ENCODE data around the gene LPCAT2.

Gene LPCAT2

DNA sequence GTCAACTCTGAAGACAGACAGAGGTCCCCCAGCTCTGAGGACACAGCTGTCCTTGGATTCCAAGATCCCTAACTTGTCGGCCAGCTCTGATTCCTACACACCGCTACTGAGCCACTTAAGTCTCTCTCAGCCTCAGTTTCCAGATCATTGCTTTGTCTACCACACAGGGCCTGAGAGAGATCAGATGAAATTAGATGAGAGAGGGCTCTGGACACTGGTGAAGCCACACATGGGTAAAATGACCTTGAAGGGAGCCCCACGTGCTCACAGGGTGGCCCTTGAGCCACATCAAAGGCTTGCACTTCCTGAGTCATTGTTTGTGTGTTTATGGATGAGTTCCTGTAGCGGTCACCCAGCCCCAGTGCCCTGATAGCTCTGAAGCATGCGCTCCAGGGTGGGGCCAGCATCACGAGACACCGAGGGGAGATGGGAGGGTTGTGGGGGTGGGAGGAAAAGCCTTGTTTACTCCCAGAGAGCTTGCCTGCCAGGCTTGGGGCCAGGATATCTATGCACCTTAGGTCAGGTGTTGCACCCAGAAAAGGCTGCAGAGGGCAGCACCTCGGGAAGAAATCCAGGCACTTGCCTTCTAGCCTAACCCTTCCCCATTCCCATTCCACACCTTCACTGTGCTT lies 114.2 kb downstream of the LPCAT2 start:
- peak; percentile 11 for DNase-seq (ENCODE audit: low read depth)
- no peak overlapping the region for H3K4me3 ChIP-seq (ENCODE audit: low read depth, low read length)
- TF ChIP-seq, protein P1, sequence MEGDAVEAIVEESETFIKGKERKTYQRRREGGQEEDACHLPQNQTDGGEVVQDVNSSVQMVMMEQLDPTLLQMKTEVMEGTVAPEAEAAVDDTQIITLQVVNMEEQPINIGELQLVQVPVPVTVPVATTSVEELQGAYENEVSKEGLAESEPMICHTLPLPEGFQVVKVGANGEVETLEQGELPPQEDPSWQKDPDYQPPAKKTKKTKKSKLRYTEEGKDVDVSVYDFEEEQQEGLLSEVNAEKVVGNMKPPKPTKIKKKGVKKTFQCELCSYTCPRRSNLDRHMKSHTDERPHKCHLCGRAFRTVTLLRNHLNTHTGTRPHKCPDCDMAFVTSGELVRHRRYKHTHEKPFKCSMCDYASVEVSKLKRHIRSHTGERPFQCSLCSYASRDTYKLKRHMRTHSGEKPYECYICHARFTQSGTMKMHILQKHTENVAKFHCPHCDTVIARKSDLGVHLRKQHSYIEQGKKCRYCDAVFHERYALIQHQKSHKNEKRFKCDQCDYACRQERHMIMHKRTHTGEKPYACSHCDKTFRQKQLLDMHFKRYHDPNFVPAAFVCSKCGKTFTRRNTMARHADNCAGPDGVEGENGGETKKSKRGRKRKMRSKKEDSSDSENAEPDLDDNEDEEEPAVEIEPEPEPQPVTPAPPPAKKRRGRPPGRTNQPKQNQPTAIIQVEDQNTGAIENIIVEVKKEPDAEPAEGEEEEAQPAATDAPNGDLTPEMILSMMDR (IDR thresholded peaks at IDR 0.05; ENCODE audit: low read depth, low read length), result peak; percentile 40
- TF ChIP-seq POLR2A (IDR thresholded peaks at IDR 0.05; ENCODE audit: extremely low read depth, insufficient read length), result no peak
- TF ChIP-seq, protein P2, sequence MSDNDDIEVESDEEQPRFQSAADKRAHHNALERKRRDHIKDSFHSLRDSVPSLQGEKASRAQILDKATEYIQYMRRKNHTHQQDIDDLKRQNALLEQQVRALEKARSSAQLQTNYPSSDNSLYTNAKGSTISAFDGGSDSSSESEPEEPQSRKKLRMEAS (IDR thresholded peaks at IDR 0.05; ENCODE audit: low read depth, low read length), result no peak

DNA sequence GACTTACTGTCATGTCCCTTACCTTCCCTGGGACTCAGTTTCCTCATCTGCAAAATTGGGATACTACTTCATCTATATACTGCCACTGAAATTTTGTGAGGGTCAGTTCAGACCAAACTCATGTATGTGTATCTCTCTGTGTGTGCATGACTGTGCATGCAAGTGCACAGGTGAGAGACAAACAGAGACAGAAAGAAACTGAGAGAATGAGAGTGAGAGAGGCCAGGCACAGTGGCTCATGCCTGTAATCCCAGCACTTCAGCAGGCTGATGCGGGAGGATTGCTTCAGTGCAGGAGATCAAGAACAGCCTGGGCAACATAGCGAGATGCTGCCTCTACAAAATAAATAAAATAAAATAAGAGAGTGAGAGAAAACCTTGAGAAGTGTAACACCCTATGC lies 114.8 kb downstream of the LPCAT2 start:
- no peak overlapping the region for H3K4me3 ChIP-seq (ENCODE audit: low read depth, low read length)
- DNase-seq (ENCODE audit: low read depth), result no peak
- TF ChIP-seq, protein P1 (IDR thresholded peaks at IDR 0.05; ENCODE audit: low read depth, low read length), result no peak
- no peak for TF ChIP-seq MYC (IDR thresholded peaks at IDR 0.05; ENCODE audit: low read depth, low read length)
- no peak for TF ChIP-seq POLR2A (IDR thresholded peaks at IDR 0.05; ENCODE audit: extremely low read depth, insufficient read length)
- TF ChIP-seq, protein P2 (IDR thresholded peaks at IDR 0.05; ENCODE audit: low read depth, low read length), result no peak

DNA sequence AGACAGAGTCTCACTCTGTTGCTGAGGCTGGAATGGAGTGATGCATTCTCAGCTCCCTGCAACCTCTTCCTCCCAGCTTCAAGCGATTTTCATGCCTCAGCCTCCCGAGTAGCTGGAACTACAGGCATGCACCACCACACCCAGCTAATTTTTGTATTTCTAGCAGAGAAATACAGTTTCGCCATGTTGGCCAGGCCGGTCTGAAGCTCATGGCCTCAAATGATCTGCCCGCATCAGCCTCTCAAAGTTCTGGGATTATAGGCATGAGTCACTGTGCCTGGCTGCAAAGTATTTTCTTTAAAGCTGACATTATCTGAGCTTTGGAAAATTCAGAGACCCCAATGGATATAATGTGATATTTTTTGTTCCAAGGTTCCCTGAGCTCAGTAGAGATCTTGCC lies 115.8 kb downstream of the LPCAT2 start:
- TF ChIP-seq MYC (IDR thresholded peaks at IDR 0.05; ENCODE audit: low read depth, low read length), result no peak
- TF ChIP-seq, protein P2 (IDR thresholded peaks at IDR 0.05; ENCODE audit: low read depth, low read length), result no peak
- TF ChIP-seq, protein P1 (IDR thresholded peaks at IDR 0.05; ENCODE audit: low read depth, low read length), result no peak
- TF ChIP-seq POLR2A (IDR thresholded peaks at IDR 0.05; ENCODE audit: extremely low read depth, insufficient read length), result no peak
- DNase-seq (ENCODE audit: low read depth), result no peak

DNA sequence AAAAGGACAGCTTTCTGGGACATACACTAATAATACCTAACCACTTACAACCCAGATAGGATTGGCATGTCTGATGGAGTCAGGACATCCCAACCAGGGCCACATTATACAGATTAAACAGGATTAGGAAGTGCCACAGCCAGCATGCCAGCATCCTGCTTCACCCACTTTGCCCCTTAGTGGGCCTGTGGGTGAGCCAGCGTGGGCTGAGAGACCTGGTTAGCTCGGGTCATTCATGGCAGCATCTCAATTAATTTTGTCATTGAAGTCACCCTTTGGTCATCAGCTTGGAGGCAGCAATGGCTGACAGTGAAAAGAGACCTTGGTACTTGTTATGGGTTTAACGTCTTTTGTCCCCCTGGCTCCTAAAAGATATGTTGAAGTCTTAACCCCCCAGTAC lies 117.0 kb downstream of the LPCAT2 start:
- no peak overlapping the region for H3K4me3 ChIP-seq (ENCODE audit: low read depth, low read length)
- no peak for DNase-seq (ENCODE audit: low read depth)
- TF ChIP-seq MYC (IDR thresholded peaks at IDR 0.05; ENCODE audit: low read depth, low read length) (no peak), POLR2A (IDR thresholded peaks at IDR 0.05; ENCODE audit: extremely low read depth, insufficient read length) (no peak)
- TF ChIP-seq, protein P1 (IDR thresholded peaks at IDR 0.05; ENCODE audit: low read depth, low read length), result no peak
- TF ChIP-seq, protein P2 (IDR thresholded peaks at IDR 0.05; ENCODE audit: low read depth, low read length), result no peak

More for the DNA sequence above, 115.8 kb downstream of the LPCAT2 start:
- no peak overlapping the region for H3K4me3 ChIP-seq (ENCODE audit: low read depth, low read length)

DNA sequence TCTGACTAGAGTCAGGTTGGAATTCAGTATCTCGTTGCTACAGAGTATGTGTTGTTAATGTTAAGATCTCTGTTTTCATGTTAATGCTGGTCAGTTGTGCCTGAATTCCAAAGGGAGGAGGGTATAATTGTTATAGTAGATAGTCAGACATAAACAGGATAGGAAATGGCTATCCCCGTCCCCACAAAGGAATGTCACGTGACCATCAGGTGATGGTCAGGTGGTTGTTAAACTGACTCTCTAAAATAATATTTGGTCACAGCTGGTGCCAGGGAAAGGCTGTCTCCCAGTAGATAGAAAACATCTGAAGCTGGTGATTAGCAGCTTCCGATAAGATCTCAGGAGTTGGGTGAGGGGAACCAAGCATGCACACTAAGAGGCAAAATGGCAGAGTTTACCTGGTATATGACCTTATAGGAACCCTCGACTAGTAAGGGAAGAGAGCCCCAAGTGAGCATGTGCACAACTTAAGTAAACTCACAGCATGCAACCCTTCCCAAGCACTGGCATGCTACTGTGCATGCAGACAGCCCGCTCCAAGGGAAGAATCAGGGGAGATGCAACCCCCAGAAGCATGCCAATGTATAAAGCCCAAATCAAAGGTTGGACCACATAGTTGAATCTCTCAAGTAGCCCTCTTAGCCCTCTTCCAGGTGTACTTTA lies 119.6 kb downstream of the LPCAT2 start:
- no peak for DNase-seq (ENCODE audit: low read depth)
- H3K4me3 ChIP-seq (ENCODE audit: low read depth, low read length), result no peak overlapping the region

More for the DNA sequence above, 119.6 kb downstream of the LPCAT2 start:
- TF ChIP-seq, protein P1 (IDR thresholded peaks at IDR 0.05; ENCODE audit: low read depth, low read length), result no peak
- TF ChIP-seq POLR2A (IDR thresholded peaks at IDR 0.05; ENCODE audit: extremely low read depth, insufficient read length), result no peak
- TF ChIP-seq, protein P2 (IDR thresholded peaks at IDR 0.05; ENCODE audit: low read depth, low read length), result no peak
- no peak for TF ChIP-seq MYC (IDR thresholded peaks at IDR 0.05; ENCODE audit: low read depth, low read length)

All from NB4 (cell line).